Measurements from ENCODE around the gene TEDC2.
"Not testable (repeated sequence)": the region's sequence is repeated elsewhere in the genome, so short reads cannot be mapped to it uniquely, and the experiment has no call there.

The TEDC2 gene

DNA sequence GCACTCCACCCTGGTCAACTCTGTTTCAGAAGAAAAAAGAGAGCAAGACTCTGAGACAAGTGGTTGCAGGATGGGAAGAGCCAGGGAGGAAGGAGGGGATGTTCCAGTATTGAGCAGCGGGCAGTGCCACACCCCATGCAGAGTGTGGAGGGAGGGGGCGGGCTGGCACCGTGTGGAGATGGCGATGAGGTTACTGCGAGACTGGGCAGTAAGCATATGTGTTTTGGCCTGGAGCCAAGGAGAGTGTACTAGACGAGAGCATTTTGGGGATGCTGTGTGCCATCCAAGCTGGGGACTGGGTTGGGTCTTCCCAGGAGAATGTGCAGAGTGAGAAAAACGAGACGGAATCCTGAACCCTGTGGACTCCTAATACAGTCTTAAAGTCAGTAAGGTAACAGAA lies 18.4 kb downstream of the TEDC2 start:
- no peak for DNase-seq

DNA sequence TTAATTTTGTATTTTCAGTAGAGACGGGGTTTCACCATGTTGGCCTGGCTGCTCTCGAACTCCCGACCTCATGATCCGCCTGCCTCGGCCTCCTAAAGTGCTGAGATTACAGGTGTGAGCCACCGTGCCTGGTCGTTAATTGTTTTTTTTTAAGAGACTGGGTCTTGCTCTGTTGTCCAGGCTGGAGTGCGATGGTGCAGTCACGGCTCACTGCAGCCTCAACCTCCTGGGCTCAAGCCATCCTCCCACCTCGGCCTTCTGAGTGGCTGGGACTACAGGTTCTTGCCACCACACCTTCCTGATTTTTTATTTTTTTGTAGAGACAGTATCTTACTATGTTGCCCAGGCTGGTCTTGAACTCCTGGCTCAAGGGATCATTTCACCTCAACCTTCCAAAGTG lies 20.1 kb downstream of the TEDC2 start:
- not testable (repeated sequence) for DNase-seq

DNA sequence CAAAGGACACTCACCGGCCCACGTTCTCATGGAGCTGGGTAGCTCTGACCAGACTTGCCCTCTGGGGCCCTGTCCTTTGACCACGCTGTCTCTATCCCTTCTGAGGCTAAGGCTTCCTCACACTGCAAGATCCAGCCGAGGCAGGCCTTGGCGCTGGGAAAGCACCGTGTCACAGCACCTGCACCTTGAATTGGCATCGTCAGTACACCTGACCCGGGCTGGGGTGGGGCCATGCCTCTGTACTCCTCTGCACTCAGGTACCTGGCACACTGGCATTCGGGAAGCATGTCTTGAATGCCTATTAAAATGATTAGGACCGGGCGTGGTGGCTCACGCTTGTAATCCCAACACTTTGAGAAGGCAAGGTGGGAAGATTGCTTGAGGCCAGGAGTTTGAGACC lies 21.0 kb downstream of the TEDC2 start:
- DNase-seq: no peak

DNA sequence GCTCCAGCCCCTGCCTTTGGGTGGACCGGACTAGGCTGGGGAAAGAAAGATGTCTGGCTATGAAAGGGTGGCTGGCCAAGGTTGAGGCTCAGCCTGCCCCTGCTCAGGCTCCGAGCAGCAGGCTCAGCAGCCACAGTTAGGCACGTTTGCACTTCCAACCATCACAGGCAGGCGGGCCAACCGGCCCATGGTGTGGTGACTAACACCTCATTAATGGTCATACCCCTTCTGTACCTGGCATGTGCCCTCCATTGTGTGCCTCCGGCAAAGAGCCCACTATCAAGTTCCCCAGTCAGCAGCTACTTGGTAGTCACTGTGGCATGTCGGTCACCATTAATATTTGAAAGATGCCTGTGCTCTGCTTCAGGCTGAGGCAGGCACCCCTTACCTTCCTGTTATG lies 21.8 kb downstream of the TEDC2 start:
- no peak for DNase-seq

DNA sequence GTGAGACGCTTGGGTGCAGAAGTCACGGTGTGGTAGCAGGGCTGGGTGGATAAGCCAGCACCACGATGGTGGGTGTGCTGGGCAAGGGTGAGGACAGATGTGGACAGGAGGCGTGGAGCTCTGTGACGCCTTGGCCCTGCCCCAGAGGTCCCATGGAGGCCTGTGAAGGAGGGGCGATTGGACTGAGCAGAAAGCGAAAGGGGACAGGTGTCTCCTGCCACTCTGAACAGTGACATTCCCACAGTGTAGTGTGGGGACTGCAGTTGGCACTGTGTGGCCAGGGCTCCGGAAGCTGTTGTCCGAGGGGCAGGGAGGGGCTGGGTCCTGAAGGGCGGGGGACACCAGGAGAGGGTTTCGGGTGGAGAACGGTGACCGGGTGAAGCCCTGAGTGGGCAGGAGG lies 22.3 kb downstream of the TEDC2 start:
- no peak for DNase-seq

DNA sequence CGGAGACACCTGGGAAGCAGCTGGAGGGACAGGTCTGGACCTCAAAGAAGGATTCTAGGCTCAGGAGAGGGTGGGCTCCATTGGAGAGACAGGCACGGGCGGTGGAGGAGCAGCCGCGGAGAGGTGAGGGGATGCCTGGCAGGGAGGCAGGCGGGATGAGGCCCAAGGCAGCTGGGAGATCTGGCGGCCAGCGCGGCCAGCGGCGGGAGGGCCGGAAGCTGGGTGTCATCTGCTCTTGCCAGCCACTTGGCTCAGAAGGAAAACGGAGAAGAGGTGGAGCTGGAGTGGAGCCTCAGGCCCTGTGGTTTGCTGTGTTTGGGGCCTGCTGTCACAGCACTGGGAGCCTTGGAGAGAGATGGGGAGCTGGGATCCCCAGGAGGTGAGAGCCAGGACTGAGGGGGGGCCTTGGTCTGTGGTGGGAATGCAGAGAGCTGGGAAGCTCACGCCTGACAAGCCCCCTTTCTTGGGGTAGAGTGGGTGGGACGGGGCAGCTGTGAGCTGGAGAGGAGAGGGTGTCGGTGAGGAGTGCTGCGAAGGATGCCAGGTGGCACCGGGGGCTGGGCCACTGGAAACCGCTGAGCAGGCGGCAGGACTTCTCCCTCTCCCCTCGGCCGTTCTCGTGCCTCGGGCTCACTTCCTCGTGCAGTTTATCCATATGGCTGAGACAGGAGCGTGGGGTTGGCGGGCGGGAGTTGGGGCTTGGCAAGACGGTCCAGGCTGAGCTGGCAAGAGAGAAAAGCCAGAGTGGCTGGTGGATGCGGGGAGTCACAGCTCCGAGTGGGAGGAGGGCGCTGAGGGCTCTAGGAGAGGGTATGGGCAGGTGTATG lies 23.0 kb downstream of the TEDC2 start:
- DNase-seq: no peak

DNA sequence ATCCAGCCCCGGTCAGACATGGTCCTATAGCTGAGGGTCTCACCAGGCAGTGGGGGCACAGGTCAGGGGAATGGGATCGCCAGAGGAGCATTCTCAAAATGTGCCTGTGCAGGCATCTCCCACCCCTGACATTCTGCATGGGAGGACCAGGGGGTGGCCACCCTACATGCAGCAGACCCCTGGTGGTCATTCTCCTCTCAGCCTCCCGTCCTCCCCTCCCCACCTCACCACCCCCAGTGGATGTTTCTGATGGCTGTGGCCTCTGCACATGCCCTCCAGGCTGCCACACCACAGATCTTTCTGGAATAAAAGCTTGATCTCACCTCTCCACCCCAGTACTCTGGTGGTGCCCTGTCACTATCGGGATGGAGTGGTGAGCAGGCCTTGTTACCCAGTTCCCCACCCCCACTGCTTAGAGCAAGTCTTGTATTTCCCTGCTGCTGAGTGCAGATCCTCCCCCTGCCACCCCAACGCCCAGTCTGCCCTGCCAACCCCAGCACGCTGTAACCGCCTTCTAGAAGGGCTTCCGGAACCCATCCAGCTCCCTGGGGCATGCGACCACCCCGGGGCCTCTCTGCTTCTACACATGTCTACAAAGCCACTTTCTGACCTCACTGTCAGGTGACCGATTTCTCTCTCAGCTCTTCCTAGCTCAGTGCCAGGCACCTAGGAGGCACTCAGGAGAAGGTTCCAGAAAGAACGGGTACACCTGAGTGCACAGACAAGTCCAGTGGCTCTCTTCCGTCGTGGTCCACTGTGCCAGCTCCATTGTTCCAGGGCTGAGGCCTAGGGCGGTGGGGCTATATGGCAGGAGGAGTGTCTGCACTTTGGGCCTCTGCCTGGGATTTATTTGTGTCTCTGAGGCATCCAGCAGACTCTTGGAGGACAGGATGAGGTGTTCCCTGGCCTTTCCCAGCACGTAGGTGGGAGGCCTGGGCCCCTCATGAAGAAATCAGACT lies 24.3 kb downstream of the TEDC2 start:
- DNase-seq: no peak

DNA sequence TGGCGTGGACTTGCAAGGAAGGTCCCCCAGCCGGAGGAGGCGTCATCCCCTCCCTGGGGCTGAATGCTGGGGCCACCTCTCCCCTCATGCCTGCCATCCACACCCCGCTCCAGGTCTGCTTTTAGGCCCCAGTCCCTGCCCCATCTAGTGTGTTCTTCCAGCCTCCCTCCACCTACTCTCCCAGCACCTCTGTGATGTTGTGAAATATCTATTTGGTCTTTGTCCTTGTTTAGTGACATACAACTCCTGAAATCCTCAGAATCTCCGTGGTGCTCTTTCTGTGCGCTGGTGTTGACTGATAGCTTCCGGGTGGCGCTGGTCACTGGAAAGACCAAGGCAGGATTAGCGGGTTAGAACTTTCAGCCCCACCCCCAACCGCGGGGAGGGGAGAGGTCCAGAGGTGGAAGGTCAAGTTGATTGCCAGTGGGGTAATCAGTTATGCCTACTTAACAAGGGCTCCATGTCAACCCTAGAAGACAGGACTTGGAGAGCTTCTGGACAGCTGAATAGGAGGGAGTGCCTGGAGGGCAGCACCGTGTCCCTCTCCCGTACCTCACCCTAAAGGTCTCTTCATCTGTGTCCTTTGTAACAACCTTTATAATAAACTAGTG lies 25.1 kb downstream of the TEDC2 start:
- no peak for DNase-seq

DNA sequence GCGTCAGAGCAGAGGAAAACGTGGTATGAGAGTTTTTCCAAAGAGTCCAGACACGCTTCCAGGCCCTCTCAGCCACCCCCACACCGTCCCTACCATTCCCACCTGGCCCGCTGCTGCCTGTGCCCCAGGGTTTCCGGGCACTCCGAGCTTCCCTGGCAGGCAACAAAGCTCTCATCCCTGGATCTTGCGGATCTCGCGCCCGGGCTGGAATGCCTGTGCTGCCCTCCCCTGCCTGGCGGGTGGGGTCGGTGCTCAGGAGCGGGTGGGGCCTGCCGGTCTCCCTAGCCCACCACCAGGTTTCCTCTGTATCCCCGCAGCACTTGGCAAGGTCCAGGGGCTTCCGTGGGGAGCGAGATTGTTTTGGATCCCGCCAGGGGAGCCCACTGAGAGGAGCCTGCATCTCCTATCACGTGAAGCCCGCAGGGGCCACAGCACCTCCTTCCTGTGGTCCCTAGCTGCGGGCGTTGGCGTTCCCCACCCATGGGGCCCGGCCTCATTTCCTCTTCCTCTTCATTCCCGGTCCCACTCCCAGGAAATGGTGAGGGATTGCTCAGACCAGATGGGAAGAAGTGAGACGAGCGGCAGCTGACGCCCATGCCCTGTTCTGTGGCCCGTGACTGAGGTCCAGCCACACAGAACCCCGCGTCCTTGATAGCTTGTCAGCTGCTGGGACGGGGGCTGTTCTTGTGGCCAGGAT lies 26.1 kb downstream of the TEDC2 start:
- DNase-seq: no peak

DNA sequence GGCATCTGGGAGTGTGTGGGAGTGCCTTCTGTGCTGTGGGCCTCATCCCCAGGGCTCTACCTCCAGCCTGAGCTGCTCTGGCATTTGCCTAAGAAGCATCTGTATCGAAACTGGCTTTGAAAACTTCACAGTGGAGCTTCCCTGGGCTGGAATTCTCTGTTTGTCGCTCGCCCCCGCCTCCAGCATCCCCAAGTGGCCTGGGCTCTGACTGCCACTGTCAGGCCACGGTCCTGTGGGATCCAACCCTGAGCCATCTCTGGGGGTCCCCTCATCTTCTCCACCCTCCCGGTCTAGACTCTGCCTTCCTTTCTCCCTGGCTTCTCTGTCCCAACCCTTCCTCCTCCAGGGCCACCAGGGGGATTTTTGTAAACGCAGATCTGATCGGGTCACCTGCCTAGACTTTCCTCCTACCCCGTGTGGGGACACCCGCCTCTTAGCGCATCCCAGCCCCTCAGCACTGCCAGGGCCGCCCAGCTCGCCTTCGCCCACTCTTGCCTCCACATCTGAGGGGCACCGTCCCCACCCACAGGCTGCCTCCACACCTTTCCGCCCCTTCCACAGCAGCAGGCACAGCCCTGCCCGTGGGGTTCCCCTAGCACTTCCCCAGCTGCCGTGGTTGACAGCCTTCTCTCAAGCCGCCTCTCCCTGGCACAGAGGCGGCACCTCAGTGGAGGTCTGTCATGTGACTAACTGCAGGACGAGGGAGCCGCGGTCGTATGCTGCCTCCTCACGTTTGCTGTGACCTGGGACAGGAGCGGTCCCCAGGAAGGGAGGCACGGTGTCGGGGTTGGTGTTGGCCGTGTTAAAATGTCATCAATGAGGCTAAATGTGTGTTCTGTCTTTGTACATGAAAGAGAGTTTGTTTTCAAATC lies 27.0 kb downstream of the TEDC2 start:
- DNase-seq: no peak

DNA sequence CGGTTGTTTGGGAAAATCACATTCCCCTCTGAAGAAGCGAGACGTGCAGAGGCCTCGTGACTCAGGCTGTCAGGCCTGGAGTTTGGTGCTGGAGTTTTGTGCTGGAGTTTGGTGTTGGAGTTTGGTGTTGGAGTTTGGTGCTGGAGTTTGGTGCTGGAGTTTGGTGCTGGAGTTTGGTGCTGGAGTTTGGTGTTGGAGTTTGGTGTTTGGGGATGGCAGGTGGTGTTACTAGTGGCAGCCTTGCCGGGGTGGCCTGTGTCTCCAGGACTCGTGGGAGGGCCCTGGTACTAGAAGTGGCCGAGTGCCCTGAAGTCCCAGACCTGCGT lies 27.6 kb downstream of the TEDC2 start:
- no peak for DNase-seq

DNA sequence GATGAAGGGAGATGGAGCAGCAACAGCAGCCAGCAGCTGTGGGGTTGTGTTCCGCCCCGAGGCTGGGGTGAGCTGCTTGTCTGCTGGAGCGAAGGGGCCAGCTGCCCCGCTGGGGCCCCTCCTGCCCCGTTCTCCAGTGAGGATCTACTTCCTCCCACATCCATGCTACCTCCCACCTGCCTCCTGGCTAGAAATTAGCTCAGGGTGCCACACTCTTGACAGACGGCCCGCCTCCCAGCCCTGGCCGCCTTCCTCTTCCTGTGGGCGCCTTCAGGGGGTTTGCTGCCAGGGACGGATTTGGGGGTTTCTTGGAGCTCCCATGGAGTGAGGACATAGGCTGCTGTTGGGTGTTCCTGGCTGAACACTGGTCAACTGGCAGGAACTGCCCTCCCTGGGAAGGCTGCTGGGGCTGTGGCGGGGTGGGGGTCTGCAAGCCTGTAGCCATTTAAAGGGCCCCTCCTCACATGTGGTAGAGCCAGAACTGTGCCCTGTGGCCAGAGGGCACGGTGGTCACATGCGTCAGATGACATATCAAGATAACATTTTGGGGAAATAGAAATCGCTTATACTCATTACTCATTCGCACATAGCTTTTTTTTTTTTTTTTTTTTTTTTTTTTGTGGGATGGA lies 28.1 kb downstream of the TEDC2 start:
- DNase-seq: no peak

DNA sequence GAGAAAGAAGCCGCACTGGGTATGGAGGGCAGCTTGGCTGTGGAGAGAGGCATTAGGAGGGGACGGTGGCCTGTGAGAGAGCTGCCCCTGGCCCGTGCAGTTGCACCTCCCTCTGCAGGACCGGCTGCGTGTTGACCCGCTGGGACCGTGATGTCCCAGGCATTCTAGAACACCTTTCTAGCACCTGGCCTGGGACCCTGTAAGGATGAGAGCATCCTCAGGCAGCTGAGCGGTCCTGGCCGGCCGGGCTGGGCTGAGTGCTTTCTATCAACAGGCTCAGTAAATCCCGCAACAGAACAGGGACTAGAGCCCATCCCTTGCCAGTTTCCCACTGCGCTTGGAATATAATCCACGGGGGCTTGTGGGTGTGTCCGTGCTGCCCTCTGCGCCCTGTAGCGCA lies 29.7 kb downstream of the TEDC2 start:
- no peak for DNase-seq

DNA sequence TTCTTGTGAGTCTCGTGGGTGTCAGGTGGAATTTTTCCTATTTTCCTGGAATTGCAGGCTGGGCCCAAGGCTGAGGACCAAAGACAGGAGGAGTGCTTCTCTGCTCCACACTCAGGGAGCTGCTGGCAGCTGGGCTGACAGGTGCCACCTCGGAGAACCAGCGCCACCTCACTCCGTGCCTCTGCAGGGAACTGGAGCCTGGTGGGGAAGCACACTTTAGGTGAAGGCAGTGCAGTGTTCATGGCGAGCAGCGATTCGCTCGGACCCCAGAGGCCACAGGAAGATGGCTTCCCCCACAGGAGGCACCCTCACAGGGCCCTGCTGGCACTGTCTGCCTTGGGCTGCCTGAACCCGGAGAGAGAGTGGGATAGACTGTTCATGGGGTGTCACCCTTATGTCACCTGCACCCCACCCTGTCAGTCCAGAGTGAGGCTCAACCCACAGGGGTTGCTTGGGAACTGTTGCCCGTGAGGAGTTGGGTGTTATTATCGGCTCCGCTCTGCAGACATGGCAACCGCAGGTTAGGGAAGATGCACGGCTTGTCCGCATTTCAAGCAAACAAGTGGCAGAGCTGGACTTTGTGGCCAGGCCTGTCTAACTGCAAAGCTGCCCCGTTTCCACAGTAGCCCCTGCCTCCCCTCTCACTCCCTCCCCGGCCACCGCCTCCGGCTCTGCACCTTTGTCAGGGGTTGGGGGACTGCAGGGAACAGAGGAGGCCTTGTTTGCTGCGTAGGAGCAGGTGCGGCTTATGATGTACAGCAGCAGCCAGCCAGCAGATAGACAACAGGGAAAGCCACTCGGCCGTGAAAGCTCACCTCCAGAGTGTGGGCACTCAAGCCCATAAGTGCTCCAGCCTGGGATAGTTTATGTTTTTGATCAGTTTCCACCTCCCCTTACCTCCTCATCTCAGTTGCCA lies 30.5 kb downstream of the TEDC2 start:
- DNase-seq: no peak

DNA sequence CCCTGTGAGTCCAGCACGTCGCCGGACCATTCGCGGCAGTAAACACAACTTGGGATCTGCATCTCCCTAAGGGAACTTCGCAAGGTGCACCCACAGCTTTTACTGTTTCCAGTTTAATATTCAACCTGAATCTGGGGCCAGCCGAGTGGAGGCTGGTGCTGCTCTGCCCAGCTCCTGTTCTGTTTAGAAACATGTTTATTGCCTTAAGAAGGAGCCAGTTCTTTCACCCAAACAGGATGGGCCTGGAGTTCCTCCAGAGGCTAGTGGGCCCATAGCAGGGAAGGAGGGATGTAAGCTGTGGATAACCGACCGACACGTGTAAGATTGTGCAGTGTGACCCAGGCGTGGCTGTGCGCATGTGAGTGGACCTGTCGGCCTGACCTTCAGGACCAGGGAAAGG lies 32.4 kb downstream of the TEDC2 start:
- no peak for DNase-seq

DNA sequence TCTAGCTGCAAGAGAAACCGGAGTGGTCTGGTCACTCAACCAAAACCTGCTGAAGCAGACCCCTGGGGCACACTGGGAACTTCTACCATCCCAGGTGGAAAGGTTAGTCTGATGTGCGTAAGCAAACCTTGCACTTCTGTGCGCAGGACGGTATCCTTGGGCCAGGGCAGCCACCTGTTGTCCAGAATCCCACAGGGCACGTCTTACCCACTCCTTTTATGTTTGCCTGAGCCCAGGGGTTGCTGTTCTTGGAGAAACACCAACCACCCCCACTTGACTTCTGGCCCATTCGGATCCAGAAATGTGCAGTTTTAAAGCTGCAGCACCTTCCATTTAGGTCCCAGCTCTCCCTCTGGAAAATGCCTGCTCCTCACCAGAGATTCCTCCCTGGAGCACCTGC lies 33.7 kb downstream of the TEDC2 start:
- no peak for DNase-seq

DNA sequence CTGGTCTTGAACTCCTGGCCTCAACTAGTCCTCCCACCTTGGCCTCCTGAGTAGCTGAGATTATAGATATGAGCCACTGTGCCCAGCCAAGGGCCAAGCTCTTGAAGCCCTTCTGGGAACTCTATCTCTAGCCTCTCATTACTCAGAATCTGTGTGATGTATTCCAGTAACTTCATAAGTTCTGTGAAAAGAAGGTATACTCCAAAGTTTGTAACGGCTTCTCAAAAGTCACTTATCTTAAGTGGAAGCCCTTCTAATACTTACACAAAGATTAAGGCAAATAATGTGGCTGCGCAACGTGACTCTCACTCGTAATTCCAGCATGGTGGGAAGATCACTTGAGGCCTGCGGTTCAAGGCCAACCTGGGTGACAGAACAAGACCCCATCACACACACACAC lies 34.7 kb downstream of the TEDC2 start:
- DNase-seq: no peak

DNA sequence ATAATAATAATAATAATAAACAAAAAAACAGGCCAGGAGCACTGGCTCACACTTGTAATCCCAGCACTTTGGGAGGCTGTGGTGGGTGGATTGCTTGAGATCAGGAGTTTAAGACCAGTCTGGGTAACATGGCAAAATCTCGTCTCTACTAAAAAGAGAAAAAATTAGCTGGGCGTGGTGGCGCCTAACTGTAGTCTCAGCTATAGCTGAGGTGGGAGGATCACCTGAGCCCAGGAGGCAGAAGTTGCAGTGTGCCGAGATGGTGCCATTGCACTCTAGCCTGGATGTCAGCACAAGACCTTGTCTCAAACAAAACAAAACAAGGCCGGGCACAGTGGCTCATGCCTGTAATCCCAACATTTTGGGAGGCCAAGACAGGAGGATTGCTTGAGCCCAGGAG lies 35.1 kb downstream of the TEDC2 start:
- no peak for DNase-seq

DNA sequence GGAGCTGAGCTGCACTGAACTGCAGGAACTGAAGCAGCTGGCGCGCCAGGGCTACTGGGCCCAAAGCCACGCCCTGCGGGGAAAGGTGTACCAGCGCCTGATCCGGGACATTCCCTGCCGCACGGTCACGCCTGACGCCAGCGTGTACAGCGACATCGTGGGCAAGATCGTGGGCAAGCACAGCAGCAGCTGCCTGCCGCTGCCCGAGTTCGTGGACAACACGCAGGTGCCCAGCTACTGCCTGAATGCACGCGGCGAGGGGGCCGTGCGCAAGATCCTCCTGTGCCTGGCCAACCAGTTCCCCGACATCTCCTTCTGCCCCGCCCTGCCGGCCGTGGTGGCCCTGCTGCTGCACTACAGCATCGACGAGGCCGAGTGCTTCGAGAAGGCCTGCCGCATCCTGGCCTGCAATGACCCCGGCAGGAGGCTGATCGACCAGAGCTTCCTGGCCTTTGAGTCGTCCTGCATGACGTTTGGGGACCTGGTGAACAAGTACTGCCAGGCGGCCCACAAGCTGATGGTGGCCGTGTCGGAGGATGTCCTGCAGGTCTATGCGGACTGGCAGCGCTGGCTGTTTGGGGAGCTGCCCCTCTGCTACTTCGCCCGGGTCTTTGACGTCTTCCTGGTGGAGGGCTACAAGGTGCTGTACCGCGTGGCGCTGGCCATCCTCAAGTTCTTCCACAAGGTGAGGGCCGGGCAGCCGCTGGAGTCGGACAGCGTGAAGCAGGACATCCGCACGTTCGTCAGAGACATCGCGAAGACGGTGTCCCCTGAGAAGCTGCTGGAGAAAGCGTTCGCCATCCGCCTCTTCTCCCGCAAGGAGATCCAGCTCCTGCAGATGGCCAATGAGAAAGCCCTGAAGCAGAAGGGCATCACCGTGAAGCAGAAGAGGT lies 36.6 kb downstream of the TEDC2 start:
- no peak for DNase-seq
